Ovary (tissue), 9 donors: ENCODE results near the gene ADPRHL1. TPM values are rescaled to one million over a fixed set of nuclear protein-coding genes. Genes with fewer than 3 reads are reported as not detected.

Experiments used
- DNase-seq, 5 donors: peaks; one replicate each; pipeline ENCODE4 v3.0.0-alpha.2; 2019 to 2020
- H3K27ac ChIP-seq, 2 donors: fragments of 200-600 bp; one replicate each; pipeline versions ENCODE4 v1.5.1 to v1.8.0; 2019 to 2022
- H3K27me3 ChIP-seq: fragments of 200-600 bp; one replicate; pipeline ENCODE4 v1.8.0; 2022
- H3K36me3 ChIP-seq: fragments of 200-600 bp; sonication (generic); one replicate; pipeline ENCODE4 v1.5.1; 2019
- H3K4me1 ChIP-seq: one replicate; pipeline ENCODE4 v1.8.1; 2013; ENCODE audit warnings: mild to moderate bottlenecking, moderate library complexity; ENCODE audit not compliant: insufficient read depth
- H3K4me3 ChIP-seq: fragments of 200-600 bp; sonication (generic); one replicate; pipeline ENCODE4 v1.5.1; 2017
- H3K9me3 ChIP-seq, 2 donors: fragments of 200-600 bp in 1 of 2; sonication (generic) in 1 of 2; one replicate each; pipeline versions ENCODE4 v1.5.1 to v1.8.1; 2013 to 2019; ENCODE audit warnings: mild to moderate bottlenecking in 1 of 2, moderate library complexity in 1 of 2
- CTCF ChIP-seq, 3 donors: fragments of 450-650 bp in 2 of 3; fragments of 200-600 bp in 1 of 3; IDR thresholded peaks; one replicate each; pipeline versions ENCODE4 v1.5.1 to v1.8.0; 2016 to 2022; ENCODE audit warnings: antibody characterized with exemption in 3 of 3, mild to moderate bottlenecking in 1 of 3
- EP300 ChIP-seq: sonication (generic); formaldehyde crosslinking; IDR thresholded peaks from one replicate; pipeline ENCODE4 v1.6.1; 2017; ENCODE audit warnings: antibody characterized with exemption
- POLR2A ChIP-seq: fragments of 450-650 bp; IDR thresholded peaks from one replicate; pipeline ENCODE4 v1.6.1; 2017; ENCODE audit warnings: antibody characterized with exemption, mild to moderate bottlenecking, moderate library complexity
- WGBS, 3 donors: extraction: QIAGEN DNeasy Blood & Tissue Kit in 1 of 3; methylation state at CpG; one replicate each; pipeline versions ENCODE4 v1.1.5 to v1.1.7; 2013 to 2017; 5-methylcytosine and 5-hydroxymethylcytosine counted together
- intact Hi-C, 4 donors: fragments of 100-400 bp; cut with DNase I; formaldehyde crosslinking; loops; one replicate each; pipeline versions ENCODE4 v1.11.0 to v1.15.1; 2022 to 2023
- polyA plus RNA-seq, 2 donors: library from polyadenylated mRNA; stranded (reverse); fragments of 200-250 nt in 1 of 2; fragments of 350-450 nt in 1 of 2; fragmentation: Illumina TruSeq in 1 of 2; extraction: RNeasy Lipid Tissue Mini Kit (QIAGEN cat#74804) in 1 of 2; gene quantifications; one replicate each; pipeline ENCODE4 v1.2.3, GENCODE V29; 2013 to 2014
- total RNA-seq, 7 donors: library from RNA; depleted of rRNA in 2 of 7; stranded (reverse); fragments of >200 nt in 2 of 7; fragmentation: NEBNext Ultra II Directional in 3 of 7; extraction: Animal tissue kit (Norgen Biotek cat#: 25700) in 3 of 7; gene quantifications; one replicate each; pipeline versions ENCODE4 v1.1.0 to v1.2.4, GENCODE V29; 2016 to 2023
- donor health status: DM: no; HTN: no; CAD: no; lungs with moderate emphysema.
- donor health status: DM: no; HTN: no; CAD: no.
- donor health status: Bipolar disorder and iron deficiency.
- donor health status: DM: yes; HTN: yes; CAD: no.
- donor health status: DM: no; HTN: no; CAD: no.
- donor health status: DM: yes; HTN: yes; CAD: no.

The ADPRHL1 gene
- total and polyA plus RNA-seq, 9 donors, result 1.6 to 5.0 (median 2.2) TPM

DNA sequence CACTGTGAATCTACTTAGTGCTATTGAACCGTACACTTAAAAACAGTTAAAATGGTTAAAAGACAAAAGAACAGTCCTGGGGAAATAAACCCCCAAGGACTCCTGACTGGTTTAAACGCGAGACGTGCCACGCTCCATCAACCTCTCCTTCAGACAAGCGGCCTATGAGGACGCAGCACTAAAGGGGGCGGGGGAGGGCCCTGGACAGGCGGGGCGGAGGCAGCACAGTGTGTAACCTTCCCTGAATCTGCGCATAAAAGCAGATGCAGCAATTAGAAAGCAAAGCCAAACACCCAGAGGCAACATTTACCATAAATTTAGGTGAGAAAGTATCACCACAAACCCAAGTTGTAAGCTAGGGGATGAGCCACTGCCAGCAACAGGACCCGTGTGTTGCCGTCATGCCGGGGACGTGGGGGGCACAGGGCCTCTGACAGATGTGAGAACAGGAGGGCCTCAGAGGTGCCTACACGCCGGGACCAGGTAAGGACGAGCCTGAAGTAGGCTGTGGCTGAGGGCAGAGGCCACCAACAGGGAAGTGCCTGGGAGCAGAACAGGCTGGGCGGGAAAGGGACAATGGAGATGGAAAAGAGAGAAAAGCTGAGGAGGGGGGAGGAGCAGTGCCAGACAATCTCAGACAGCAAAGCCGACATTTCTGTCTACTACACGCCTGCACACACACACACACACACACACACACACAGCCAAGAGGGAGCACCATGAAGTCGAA lies 15.3 kb upstream of the ADPRHL1 start:
- 72 to 82% (median 77%) methylated on average over 22 of the region's 22 CpGs for WGBS, 3 donors
- Histone ChIP-seq H3K27ac (no peak overlapping the region), H3K36me3 (no peaks in the 10 kb centered on the region)

GRCh38 chr13:113468029-113468428 lies 14.7 kb upstream of the ADPRHL1 start:
- Histone ChIP-seq H3K36me3 (no peaks in the 10 kb centered on the region), H3K4me1 (no peaks in the 10 kb centered on the region), H3K27me3 (no peaks in the 10 kb centered on the region), H3K9me3 (no peaks in the 10 kb centered on the region), H3K27ac (no peak overlapping the region), H3K4me3 (no peak overlapping the region)
- TF ChIP-seq CTCF (IDR thresholded peaks at IDR 0.05), result no peak
- no peak for TF ChIP-seq EP300
- no peak for TF ChIP-seq POLR2A
- WGBS, 3 donors, result 88 to 96% (median 96%) methylated on average over 7 of the region's 7 CpGs
- DNase-seq, result no peak
- intact Hi-C loops, result no loop called here

More for the DNA sequence above, 15.3 kb upstream of the ADPRHL1 start:
- Histone ChIP-seq H3K9me3 (no peaks in the 10 kb centered on the region), H3K4me3 (no peak overlapping the region), H3K27me3 (no peaks in the 10 kb centered on the region), H3K4me1 (no peaks in the 10 kb centered on the region)
- no peak for DNase-seq
- intact Hi-C loops, result no loop called here
- TF ChIP-seq POLR2A (no peak), EP300 (no peak), CTCF (IDR thresholded peaks at IDR 0.05) (no peak)

- no peaks in the 10 kb centered on the region for H3K4me1 ChIP-seq
- intact Hi-C loops, result no loop called here
- no peak overlapping the region for H3K27ac ChIP-seq
- 43 to 55% (median 46%) methylated on average over 3 of the region's 3 CpGs for WGBS, 3 donors
- no peaks in the 10 kb centered on the region for H3K36me3 ChIP-seq
- TF ChIP-seq EP300 (no peak), POLR2A (no peak), CTCF (IDR thresholded peaks at IDR 0.05) (no peak)
- no peak for DNase-seq
- H3K27me3 ChIP-seq, result no peaks in the 10 kb centered on the region
- no peak overlapping the region for H3K4me3 ChIP-seq
- no peaks in the 10 kb centered on the region for H3K9me3 ChIP-seq
Observed at GRCh38 chr13:113466383-113466782, 13.1 kb upstream of the ADPRHL1 start.

- no peaks in the 10 kb centered on the region for H3K27me3 ChIP-seq
- no peaks in the 10 kb centered on the region for H3K4me1 ChIP-seq
- H3K9me3 ChIP-seq, result no peaks in the 10 kb centered on the region
- no peak overlapping the region for H3K4me3 ChIP-seq
- DNase-seq, result no peak
- whole genome bisulfite sequencing, 3 donors, result 54 to 67% (median 62%) methylated on average over 4 of the region's 4 CpGs
- intact Hi-C loops, result no loop called here
- TF ChIP-seq CTCF (IDR thresholded peaks at IDR 0.05), result no peak
- TF ChIP-seq POLR2A, result no peak
- TF ChIP-seq EP300, result no peak
- H3K36me3 ChIP-seq, result no peaks in the 10 kb centered on the region
- H3K27ac ChIP-seq, result no peak overlapping the region
Observed at GRCh38 chr13:113465300-113465699, 12.0 kb upstream of the ADPRHL1 start.
